ENCODE measurements around the gene DNM3. TPM values are rescaled to one million over a fixed set of nuclear protein-coding genes. Genes with fewer than 3 reads are reported as not detected.

DNM3 gene
- total and polyA plus RNA-seq, 2 experiments from 2014 or later = 5.2 to 12.2 TPM

DNA sequence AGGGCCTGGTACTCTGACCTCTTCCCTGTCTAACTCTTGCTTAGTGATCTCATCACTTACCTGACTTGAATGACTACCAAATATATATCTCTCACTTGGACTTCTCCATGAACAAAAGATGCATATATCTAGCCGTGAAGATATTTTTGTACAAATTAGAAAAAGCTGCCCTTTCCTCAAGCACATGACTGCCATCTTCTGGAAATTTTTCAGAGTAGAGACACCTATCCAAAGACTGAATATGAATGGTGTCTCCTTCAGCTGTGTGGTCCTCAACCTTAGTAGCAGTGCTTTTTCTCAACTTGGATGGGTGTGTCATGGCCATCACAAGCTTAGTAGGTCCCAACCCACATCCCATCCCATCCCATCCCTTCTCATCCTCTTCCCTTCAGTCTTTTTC, 142.3 kb downstream of the DNM3 start:
- H3K27ac Mint-ChIP-seq = no peak overlapping the region
- no peak for DNase-seq (ENCODE audit: low spot score)
- Histone ChIP-seq H3K36me3 (ENCODE audit: insufficient read depth) (no peaks in the 10 kb centered on the region), H2AFZ (no peak overlapping the region), H3K27ac (ENCODE audit: low read depth) (no peak overlapping the region), H3K4me3 (no peak overlapping the region), H3K4me2 (no peak overlapping the region), H3F3A (replicated peaks; ENCODE audit: low read depth) (no peaks in the 10 kb centered on the region), H3K9me2 (ENCODE audit: insufficient read depth) (no peaks in the 10 kb centered on the region), H3K4me1 (ENCODE audit: insufficient read depth) (0 out of 2 replicates have a peak, but pooled peaks cover 10% of the 10 kb centered on the region), H3K27me3 (ENCODE audit: insufficient read depth) (no peaks in the 10 kb centered on the region), H3K79me2 (replicated peaks; ENCODE audit: insufficient read depth) (no peaks in the 10 kb centered on the region), H4K20me1 (replicated peaks; ENCODE audit: insufficient read depth) (no peaks in the 10 kb centered on the region)
- TF ChIP-seq STAT1 (IDR thresholded peaks at IDR 0.05; ENCODE audit: unreplicated experiment) (no peak), ZNF331 (CRISPR knock-in tag; IDR thresholded peaks at IDR 0.05; ENCODE audit: low read depth) (no peak), CREB1 (CRISPR knock-in tag; IDR thresholded peaks at IDR 0.05; ENCODE audit: low read depth) (no peak), EZH2phosphoT487 (IDR thresholded peaks at IDR 0.05; ENCODE audit: unreplicated experiment) (no peak), ZNF114 (CRISPR knock-in tag; IDR thresholded peaks at IDR 0.05) (no peak), NANOG (IDR thresholded peaks at IDR 0.05; ENCODE audit: borderline replicate concordance) (no peak)
- TF ChIP-seq, protein P1, sequence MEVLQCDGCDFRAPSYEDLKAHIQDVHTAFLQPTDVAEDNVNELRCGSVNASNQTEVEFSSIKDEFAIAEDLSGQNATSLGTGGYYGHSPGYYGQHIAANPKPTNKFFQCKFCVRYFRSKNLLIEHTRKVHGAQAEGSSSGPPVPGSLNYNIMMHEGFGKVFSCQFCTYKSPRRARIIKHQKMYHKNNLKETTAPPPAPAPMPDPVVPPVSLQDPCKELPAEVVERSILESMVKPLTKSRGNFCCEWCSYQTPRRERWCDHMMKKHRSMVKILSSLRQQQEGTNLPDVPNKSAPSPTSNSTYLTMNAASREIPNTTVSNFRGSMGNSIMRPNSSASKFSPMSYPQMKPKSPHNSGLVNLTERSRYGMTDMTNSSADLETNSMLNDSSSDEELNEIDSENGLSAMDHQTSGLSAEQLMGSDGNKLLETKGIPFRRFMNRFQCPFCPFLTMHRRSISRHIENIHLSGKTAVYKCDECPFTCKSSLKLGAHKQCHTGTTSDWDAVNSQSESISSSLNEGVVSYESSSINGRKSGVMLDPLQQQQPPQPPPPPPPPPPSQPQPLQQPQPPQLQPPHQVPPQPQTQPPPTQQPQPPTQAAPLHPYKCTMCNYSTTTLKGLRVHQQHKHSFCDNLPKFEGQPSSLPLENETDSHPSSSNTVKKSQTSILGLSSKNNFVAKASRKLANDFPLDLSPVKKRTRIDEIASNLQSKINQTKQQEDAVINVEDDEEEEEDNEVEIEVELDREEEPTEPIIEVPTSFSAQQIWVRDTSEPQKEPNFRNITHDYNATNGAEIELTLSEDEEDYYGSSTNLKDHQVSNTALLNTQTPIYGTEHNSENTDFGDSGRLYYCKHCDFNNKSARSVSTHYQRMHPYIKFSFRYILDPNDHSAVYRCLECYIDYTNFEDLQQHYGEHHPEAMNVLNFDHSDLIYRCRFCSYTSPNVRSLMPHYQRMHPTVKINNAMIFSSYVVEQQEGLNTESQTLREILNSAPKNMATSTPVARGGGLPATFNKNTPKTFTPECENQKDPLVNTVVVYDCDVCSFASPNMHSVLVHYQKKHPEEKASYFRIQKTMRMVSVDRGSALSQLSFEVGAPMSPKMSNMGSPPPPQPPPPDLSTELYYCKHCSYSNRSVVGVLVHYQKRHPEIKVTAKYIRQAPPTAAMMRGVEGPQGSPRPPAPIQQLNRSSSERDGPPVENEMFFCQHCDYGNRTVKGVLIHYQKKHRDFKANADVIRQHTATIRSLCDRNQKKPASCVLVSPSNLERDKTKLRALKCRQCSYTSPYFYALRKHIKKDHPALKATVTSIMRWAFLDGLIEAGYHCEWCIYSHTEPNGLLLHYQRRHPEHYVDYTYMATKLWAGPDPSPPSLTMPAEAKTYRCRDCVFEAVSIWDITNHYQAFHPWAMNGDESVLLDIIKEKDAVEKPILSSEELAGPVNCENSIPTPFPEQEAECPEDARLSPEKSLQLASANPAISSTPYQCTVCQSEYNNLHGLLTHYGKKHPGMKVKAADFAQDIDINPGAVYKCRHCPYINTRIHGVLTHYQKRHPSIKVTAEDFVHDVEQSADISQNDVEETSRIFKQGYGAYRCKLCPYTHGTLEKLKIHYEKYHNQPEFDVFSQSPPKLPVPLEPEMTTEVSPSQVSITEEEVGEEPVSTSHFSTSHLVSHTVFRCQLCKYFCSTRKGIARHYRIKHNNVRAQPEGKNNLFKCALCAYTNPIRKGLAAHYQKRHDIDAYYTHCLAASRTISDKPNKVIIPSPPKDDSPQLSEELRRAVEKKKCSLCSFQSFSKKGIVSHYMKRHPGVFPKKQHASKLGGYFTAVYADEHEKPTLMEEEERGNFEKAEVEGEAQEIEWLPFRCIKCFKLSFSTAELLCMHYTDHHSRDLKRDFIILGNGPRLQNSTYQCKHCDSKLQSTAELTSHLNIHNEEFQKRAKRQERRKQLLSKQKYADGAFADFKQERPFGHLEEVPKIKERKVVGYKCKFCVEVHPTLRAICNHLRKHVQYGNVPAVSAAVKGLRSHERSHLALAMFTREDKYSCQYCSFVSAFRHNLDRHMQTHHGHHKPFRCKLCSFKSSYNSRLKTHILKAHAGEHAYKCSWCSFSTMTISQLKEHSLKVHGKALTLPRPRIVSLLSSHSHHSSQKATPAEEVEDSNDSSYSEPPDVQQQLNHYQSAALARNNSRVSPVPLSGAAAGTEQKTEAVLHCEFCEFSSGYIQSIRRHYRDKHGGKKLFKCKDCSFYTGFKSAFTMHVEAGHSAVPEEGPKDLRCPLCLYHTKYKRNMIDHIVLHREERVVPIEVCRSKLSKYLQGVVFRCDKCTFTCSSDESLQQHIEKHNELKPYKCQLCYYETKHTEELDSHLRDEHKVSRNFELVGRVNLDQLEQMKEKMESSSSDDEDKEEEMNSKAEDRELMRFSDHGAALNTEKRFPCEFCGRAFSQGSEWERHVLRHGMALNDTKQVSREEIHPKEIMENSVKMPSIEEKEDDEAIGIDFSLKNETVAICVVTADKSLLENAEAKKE (CRISPR knock-in tag; IDR thresholded peaks at IDR 0.05) = no peak
- TF ChIP-seq, protein P2, sequence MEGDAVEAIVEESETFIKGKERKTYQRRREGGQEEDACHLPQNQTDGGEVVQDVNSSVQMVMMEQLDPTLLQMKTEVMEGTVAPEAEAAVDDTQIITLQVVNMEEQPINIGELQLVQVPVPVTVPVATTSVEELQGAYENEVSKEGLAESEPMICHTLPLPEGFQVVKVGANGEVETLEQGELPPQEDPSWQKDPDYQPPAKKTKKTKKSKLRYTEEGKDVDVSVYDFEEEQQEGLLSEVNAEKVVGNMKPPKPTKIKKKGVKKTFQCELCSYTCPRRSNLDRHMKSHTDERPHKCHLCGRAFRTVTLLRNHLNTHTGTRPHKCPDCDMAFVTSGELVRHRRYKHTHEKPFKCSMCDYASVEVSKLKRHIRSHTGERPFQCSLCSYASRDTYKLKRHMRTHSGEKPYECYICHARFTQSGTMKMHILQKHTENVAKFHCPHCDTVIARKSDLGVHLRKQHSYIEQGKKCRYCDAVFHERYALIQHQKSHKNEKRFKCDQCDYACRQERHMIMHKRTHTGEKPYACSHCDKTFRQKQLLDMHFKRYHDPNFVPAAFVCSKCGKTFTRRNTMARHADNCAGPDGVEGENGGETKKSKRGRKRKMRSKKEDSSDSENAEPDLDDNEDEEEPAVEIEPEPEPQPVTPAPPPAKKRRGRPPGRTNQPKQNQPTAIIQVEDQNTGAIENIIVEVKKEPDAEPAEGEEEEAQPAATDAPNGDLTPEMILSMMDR (conservative IDR thresholded peaks at IDR 0.05; ENCODE audit: low read depth in 2 of 2) = peak; percentile 44 to 53; a peak in 3 of 4 replicates
- no peaks in the 10 kb centered on the region for H3K9me3 Mint-ChIP-seq
- H3K4me1 Mint-ChIP-seq = peaks cover 11% of the 10 kb centered on the region
- no peak for ATAC-seq
- H3K27me3 Mint-ChIP-seq (ENCODE audit: insufficient read depth, low read depth, poor library complexity) = no peaks in the 10 kb centered on the region
- H3K36me3 Mint-ChIP-seq (ENCODE audit: low read depth) = no peaks in the 10 kb centered on the region
- H3K4me3 Mint-ChIP-seq = no peak overlapping the region
